AG04450 (cell line): ENCODE data around the gene EPB41L4B. TPM values are rescaled to one million over a fixed set of nuclear protein-coding genes. Genes with fewer than 3 reads are reported as not detected.

Source experiments
- CTCF ChIA-PET: fragments of 300-600, 350-600 bp; formaldehyde crosslinking; extraction: SDS; loops from one replicate; lab custom pipeline; 2022; ENCODE audit warnings: antibody characterized with exemption, inconsistent platforms; lab: Charles Lee
- POLR2A ChIA-PET: fragments of 350-600 bp; formaldehyde crosslinking; extraction: SDS; loops from one replicate; lab custom pipeline; 2021; ENCODE audit warnings: antibody characterized with exemption, inconsistent platforms; lab: Yijun Ruan, JAX
- DNase-seq: peaks from one replicate; pipeline ENCODE4 v3.0.0-alpha.2; 2011; ENCODE audit warnings: low read depth, low spot score
- H3K27ac ChIP-seq: one replicate; pipeline ENCODE4 v1.5.1; 2012; ENCODE audit warnings: low read depth, low read length, control low read depth
- H3K27me3 ChIP-seq: one replicate; pipeline ENCODE4 v1.6.0; 2012; ENCODE audit warnings: low read length; ENCODE audit not compliant: control insufficient read depth, insufficient read depth
- H3K4me3 ChIP-seq: 2 replicates; pipeline ENCODE4 v1.5.1; 2011; ENCODE audit warnings: mild to moderate bottlenecking, low read depth, low read length, control low read depth
- H3K9me3 ChIP-seq: 2 replicates; pipeline ENCODE4 v1.5.1; 2012; ENCODE audit warnings: low read length; ENCODE audit not compliant: control insufficient read depth, insufficient read depth
- polyA plus RNA-seq: library from polyadenylated mRNA; depleted of rRNA; stranded (reverse); fragments of >200 nt; gene quantifications from 2 replicates; pipeline ENCODE4 v1.2.3, GENCODE V29; 2011
- TF ChIP-seq, protein P1 (sequence below): IDR thresholded peaks from 2 replicates; pipeline ENCODE4 v1.5.1; 2011; ENCODE audit warnings: low read depth, low read length, control low read depth, inconsistent platforms

Gene EPB41L4B
- polyA plus RNA-seq, 1 experiment, result 1.5 TPM

DNA sequence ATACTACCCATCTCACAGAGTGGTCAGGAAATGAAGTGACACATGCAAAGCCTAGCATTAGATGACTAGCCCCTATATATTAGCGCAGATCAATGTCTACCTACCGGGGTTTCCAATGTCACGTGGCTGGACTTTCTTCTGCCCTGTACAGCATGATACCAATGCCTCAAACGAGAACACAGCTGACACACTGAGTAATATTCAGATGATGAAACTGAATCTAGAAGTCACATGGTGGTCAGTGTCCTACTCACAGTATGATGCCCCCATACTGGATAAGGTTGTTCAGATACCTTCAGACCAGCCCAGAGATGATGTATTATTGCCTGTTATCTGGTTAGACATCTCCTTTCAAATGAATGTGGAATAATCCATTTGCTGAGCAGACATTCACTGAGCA lies 82.7 kb downstream of the EPB41L4B start:
- no peak overlapping the region for H3K27ac ChIP-seq
- no peaks in the 10 kb centered on the region for H3K9me3 ChIP-seq
- no peak for DNase-seq
- ChIA-PET CTCF (no interaction called here), POLR2A (no interaction called here)
- H3K4me3 ChIP-seq, result no peak overlapping the region
- TF ChIP-seq, protein P1, sequence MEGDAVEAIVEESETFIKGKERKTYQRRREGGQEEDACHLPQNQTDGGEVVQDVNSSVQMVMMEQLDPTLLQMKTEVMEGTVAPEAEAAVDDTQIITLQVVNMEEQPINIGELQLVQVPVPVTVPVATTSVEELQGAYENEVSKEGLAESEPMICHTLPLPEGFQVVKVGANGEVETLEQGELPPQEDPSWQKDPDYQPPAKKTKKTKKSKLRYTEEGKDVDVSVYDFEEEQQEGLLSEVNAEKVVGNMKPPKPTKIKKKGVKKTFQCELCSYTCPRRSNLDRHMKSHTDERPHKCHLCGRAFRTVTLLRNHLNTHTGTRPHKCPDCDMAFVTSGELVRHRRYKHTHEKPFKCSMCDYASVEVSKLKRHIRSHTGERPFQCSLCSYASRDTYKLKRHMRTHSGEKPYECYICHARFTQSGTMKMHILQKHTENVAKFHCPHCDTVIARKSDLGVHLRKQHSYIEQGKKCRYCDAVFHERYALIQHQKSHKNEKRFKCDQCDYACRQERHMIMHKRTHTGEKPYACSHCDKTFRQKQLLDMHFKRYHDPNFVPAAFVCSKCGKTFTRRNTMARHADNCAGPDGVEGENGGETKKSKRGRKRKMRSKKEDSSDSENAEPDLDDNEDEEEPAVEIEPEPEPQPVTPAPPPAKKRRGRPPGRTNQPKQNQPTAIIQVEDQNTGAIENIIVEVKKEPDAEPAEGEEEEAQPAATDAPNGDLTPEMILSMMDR, result no peak
- peaks cover 3% of the 10 kb centered on the region for H3K27me3 ChIP-seq

- CTCF ChIA-PET, result no interaction called here
- TF ChIP-seq, protein P1, result no peak
- no peaks in the 10 kb centered on the region for H3K9me3 ChIP-seq
- peaks cover 7% of the 10 kb centered on the region for H3K27me3 ChIP-seq
- no peak overlapping the region for H3K4me3 ChIP-seq
- POLR2A ChIA-PET, result no interaction called here
- DNase-seq, result no peak
- H3K27ac ChIP-seq, result no peak overlapping the region
Measured at GRCh38 chr9:109232449-109233237, 88.2 kb downstream of the EPB41L4B start.

DNA sequence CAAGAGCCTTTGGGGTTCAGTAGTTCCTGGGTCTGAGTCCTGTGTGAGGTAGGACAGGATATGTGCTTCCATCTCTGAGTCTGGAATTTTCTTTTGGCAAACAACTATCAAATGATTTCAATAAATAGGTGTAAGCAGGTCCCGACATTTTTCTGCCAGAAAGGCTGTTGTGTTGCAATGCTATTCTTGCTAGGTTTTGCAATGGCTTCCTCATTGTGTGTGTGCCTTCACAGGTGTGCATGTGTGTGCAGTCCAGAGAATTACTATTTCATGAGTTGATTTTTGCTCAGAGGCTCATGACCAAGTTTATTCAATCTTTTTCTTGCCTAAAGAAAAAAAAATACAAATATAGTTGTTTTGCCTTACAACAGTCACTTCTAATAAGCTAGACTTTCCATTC lies 89.3 kb downstream of the EPB41L4B start:
- CTCF ChIA-PET, result interaction anchor here (0.7 to 1.3 kb wide), 2 partner anchors 13 to 114 kb away, joined by 3 to 6 read pairs; no protein-coding TSS in a partner anchor
- TF ChIP-seq, protein P1, result no peak
- H3K9me3 ChIP-seq, result no peaks in the 10 kb centered on the region
- H3K27ac ChIP-seq, result no peak overlapping the region
- no peak for DNase-seq
- POLR2A ChIA-PET, result no interaction called here
- H3K27me3 ChIP-seq, result peaks cover 7% of the 10 kb centered on the region
- no peak overlapping the region for H3K4me3 ChIP-seq

DNA sequence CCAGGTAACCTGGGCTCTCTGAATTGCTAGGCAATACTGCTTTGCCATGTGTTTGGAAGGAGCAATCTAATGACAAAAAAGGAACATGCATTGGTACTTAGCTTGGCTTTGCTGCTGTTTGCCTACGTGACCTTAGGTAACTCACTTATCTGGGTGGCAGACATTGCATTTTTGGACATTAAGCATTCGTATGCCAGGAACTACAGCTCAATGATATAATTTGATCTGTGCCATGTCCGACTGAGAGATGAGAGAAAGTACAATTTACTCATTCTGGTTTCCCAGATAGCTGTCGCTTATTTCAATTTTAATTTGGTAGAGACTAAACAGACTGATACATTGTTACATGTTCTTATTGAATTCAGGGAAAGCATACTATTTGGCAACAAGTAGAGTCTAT lies 90.6 kb downstream of the EPB41L4B start:
- no peaks in the 10 kb centered on the region for H3K9me3 ChIP-seq
- peaks cover 10% of the 10 kb centered on the region for H3K27me3 ChIP-seq
- POLR2A ChIA-PET, result no interaction called here
- CTCF ChIA-PET, result interaction anchor here (1.3 kb wide), 1 partner anchor 12 kb away, joined by 6 read pairs; no protein-coding TSS in a partner anchor
- H3K4me3 ChIP-seq, result no peak overlapping the region
- TF ChIP-seq, protein P1, result no peak
- H3K27ac ChIP-seq, result no peak overlapping the region
- no peak for DNase-seq

DNA sequence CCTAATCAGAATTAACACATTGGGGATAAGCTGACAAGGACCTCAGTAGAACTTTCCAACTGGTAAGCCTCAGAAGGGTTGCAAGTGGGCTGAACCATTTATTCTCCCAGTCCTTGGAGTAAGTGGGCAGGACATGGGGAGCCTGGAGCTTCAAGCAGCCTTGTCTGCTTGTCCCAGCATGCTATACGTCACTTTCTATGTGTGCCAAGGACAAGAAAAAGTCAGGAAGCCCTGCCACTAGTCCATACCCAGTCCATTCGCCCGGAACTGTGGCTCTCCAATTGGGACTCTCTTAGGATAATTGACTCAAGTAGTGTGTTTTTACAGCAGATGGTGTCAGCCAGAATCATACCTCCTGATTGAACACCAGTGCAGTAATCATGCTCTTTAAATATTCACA lies 91.2 kb downstream of the EPB41L4B start:
- Histone ChIP-seq H3K27me3 (peaks cover 10% of the 10 kb centered on the region), H3K27ac (no peak overlapping the region), H3K9me3 (no peaks in the 10 kb centered on the region), H3K4me3 (no peak overlapping the region)
- no peak for DNase-seq
- TF ChIP-seq, protein P1, result no peak
- POLR2A ChIA-PET, result no interaction called here
- CTCF ChIA-PET, result no interaction called here
